HEK293 (cell line): Measurements from ENCODE around the gene CCNB1IP1.

Experiments
- CTCF ChIA-PET: fragments of 350-600 bp; formaldehyde crosslinking; extraction: SDS; loops from one replicate; lab custom pipeline; 2021; ENCODE audit warnings: antibody characterized with exemption; lab: Yijun Ruan, JAX
- POLR2A ChIA-PET: fragments of 300-600 bp; formaldehyde crosslinking; extraction: SDS; loops from one replicate; lab custom pipeline; 2020; ENCODE audit warnings: antibody characterized with exemption, inconsistent platforms; lab: Yijun Ruan, JAX
- H3K27ac ChIP-seq: fragments of 200-500 bp; sonication (Bioruptor generic); 2 replicates; pipeline ENCODE4 v1.5.1; 2014; ENCODE audit warnings: low read depth, low read length, control low read depth, inconsistent platforms; ENCODE audit errors: extremely low read depth
- H3K36me3 ChIP-seq, 2 experiments: fragments of 200-500 bp in 1 of 2; sonication (Bioruptor generic) in 1 of 2; 1 replicate in 1 of 2; 2 replicates in 1 of 2; pipeline ENCODE4 v1.5.1; 2014 to 2017; ENCODE audit warnings: inconsistent platforms in 2 of 2, low read length in 2 of 2; ENCODE audit not compliant: control insufficient read depth in 2 of 2, insufficient read depth in 1 of 2
- H3K4me1 ChIP-seq: fragments of 200-500 bp; sonication (Bioruptor generic); 2 replicates; pipeline ENCODE4 v1.5.1; 2014; ENCODE audit warnings: mild to moderate bottlenecking, low read length, inconsistent platforms; ENCODE audit not compliant: control insufficient read depth, insufficient read depth
- H3K4me3 ChIP-seq: 2 replicates; pipeline ENCODE4 v1.5.1; 2011; ENCODE audit warnings: low read depth, mild to moderate bottlenecking, control low read depth, low read length, moderate library complexity
- H3K9me3 ChIP-seq: fragments of 200-500 bp; sonication (Bioruptor generic); 2 replicates; pipeline ENCODE4 v1.5.1; 2014; ENCODE audit warnings: low read depth, low read length, inconsistent platforms; ENCODE audit not compliant: control insufficient read depth, insufficient read depth
- GFI1B ChIP-seq: fragments of 450-650 bp; formaldehyde crosslinking; IDR thresholded peaks from 2 replicates; pipeline ENCODE4 v1.5.1; 2016; ENCODE audit warnings: missing biosample characterization, missing genetic modification characterization
- GLI2 ChIP-seq: fragments of 450-650 bp; formaldehyde crosslinking; IDR thresholded peaks from 2 replicates; pipeline ENCODE4; 2017; ENCODE audit warnings: missing biosample characterization, missing genetic modification characterization, low read depth, borderline replicate concordance
- HOXD13 ChIP-seq: sonication (generic); formaldehyde crosslinking; IDR thresholded peaks from 2 replicates; pipeline ENCODE4 v1.8.0; 2022; ENCODE audit warnings: missing genetic modification reagents, borderline replicate concordance
- KLF8 ChIP-seq: fragments of 450-650 bp; formaldehyde crosslinking; IDR thresholded peaks from 2 replicates; pipeline ENCODE4 v1.5.1; 2016; ENCODE audit warnings: missing biosample characterization, missing genetic modification characterization
- OSR2 ChIP-seq: fragments of 450-650 bp; formaldehyde crosslinking; IDR thresholded peaks from 2 replicates; pipeline ENCODE4 v1.5.1; 2016; ENCODE audit warnings: missing biosample characterization, missing genetic modification characterization
- ZFP3 ChIP-seq: fragments of 450-650 bp; formaldehyde crosslinking; IDR thresholded peaks from 2 replicates; pipeline ENCODE4 v1.5.1; 2016; ENCODE audit warnings: low read depth, missing biosample characterization, missing genetic modification characterization
- ZNF433 ChIP-seq: fragments of 450-650 bp; formaldehyde crosslinking; IDR thresholded peaks from 2 replicates; pipeline ENCODE4 v1.5.1; 2016; ENCODE audit warnings: missing biosample characterization, missing genetic modification characterization, low read depth
- ZNF548 ChIP-seq: fragments of 450-650 bp; formaldehyde crosslinking; IDR thresholded peaks from 2 replicates; pipeline ENCODE4 v1.5.1; 2016; ENCODE audit warnings: missing biosample characterization, missing genetic modification characterization
- ZNF626 ChIP-seq: fragments of 450-650 bp; sonication (Bioruptor Pico); formaldehyde crosslinking; IDR thresholded peaks from 2 replicates; pipeline ENCODE4 v1.5.1; 2018; ENCODE audit warnings: missing biosample characterization, missing genetic modification characterization, inconsistent platforms
- ZNF837 ChIP-seq: fragments of 450-650 bp; formaldehyde crosslinking; IDR thresholded peaks from 2 replicates; pipeline ENCODE4 v1.5.1; 2016; ENCODE audit warnings: missing biosample characterization, missing genetic modification characterization
- TF ChIP-seq, protein P1 (sequence below): fragments of 450-650 bp; formaldehyde crosslinking; IDR thresholded peaks from 2 replicates; pipeline ENCODE4 v1.5.1; 2016; ENCODE audit warnings: missing biosample characterization, missing genetic modification characterization
- TF ChIP-seq, protein P2 (sequence below): fragments of 450-650 bp; formaldehyde crosslinking; conservative IDR thresholded peaks from 2 replicates; pipeline ENCODE4 v1.5.1; 2016; ENCODE audit warnings: low read depth, missing biosample characterization, missing genetic modification characterization
- TF ChIP-seq, protein P3 (sequence below): fragments of 450-650 bp; formaldehyde crosslinking; IDR thresholded peaks from 2 replicates; pipeline ENCODE4 v1.5.1; 2016; ENCODE audit warnings: missing biosample characterization, missing genetic modification characterization
- TF ChIP-seq, protein P4 (sequence below): fragments of 450-650 bp; formaldehyde crosslinking; IDR thresholded peaks from 2 replicates; pipeline ENCODE4 v1.5.1; 2016; ENCODE audit warnings: missing biosample characterization, missing genetic modification characterization
- TF ChIP-seq, protein P5 (sequence below): fragments of 450-650 bp; formaldehyde crosslinking; optimal IDR thresholded peaks from 2 replicates; pipeline ENCODE3; 2016; ENCODE audit warnings: missing biosample characterization, mild to moderate bottlenecking, missing genetic modification characterization

CCNB1IP1 gene

DNA sequence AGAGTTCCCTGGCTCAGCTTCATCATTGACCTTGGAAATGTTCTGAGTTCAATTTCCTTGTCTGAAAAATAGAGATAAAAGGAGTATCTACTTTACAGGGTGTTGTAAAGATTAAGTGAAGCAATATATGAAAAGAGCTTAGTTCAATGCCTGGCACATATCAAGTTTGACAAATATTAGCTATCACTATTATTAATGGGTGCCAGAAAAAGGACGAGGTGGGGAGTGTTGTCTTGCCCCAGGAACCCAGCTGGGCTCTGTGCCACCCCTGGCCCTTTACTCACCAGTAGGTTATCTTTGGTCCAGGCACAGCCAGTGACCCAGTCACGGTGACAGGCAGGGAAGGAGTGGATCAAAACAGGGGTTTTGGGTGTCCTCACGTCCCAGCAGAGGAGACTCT lies 42.4 kb upstream of the CCNB1IP1 start:
- CTCF ChIA-PET: interaction anchor here (1.3 kb wide), 1 partner anchor 48 kb away, joined by 4 read pairs; no protein-coding TSS in a partner anchor
- POLR2A ChIA-PET: interaction anchor here (0.7 kb wide), 1 partner anchor 56 kb away, joined by 3 read pairs; no protein-coding TSS in a partner anchor
- H3K27ac ChIP-seq: no peak overlapping the region
- no peak overlapping the region for H3K4me3 ChIP-seq
- H3K4me1 ChIP-seq: no peaks in the 10 kb centered on the region
- no peaks in the 10 kb centered on the region for H3K9me3 ChIP-seq
- peaks cover 8 to 88% of the 10 kb centered on the region in 2 experiments for H3K36me3 ChIP-seq
- TF ChIP-seq OSR2 (tag by site-specific recombination) (no peak), GFI1B (tag by site-specific recombination) (no peak), ZNF433 (tag by site-specific recombination) (no peak), HOXD13 (CRISPR knock-in tag) (no peak), ZNF548 (no peak), ZNF626 (tag by site-specific recombination) (no peak), ZNF837 (tag by site-specific recombination) (no peak), ZFP3 (no peak), GLI2 (tag by site-specific recombination) (no peak), KLF8 (tag by site-specific recombination) (no peak)
- TF ChIP-seq, protein P1, sequence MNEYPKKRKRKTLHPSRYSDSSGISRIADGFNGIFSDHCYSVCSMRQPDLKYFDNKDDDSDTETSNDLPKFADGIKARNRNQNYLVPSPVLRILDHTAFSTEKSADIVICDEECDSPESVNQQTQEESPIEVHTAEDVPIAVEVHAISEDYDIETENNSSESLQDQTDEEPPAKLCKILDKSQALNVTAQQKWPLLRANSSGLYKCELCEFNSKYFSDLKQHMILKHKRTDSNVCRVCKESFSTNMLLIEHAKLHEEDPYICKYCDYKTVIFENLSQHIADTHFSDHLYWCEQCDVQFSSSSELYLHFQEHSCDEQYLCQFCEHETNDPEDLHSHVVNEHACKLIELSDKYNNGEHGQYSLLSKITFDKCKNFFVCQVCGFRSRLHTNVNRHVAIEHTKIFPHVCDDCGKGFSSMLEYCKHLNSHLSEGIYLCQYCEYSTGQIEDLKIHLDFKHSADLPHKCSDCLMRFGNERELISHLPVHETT (tag by site-specific recombination): no peak
- TF ChIP-seq, protein P2, sequence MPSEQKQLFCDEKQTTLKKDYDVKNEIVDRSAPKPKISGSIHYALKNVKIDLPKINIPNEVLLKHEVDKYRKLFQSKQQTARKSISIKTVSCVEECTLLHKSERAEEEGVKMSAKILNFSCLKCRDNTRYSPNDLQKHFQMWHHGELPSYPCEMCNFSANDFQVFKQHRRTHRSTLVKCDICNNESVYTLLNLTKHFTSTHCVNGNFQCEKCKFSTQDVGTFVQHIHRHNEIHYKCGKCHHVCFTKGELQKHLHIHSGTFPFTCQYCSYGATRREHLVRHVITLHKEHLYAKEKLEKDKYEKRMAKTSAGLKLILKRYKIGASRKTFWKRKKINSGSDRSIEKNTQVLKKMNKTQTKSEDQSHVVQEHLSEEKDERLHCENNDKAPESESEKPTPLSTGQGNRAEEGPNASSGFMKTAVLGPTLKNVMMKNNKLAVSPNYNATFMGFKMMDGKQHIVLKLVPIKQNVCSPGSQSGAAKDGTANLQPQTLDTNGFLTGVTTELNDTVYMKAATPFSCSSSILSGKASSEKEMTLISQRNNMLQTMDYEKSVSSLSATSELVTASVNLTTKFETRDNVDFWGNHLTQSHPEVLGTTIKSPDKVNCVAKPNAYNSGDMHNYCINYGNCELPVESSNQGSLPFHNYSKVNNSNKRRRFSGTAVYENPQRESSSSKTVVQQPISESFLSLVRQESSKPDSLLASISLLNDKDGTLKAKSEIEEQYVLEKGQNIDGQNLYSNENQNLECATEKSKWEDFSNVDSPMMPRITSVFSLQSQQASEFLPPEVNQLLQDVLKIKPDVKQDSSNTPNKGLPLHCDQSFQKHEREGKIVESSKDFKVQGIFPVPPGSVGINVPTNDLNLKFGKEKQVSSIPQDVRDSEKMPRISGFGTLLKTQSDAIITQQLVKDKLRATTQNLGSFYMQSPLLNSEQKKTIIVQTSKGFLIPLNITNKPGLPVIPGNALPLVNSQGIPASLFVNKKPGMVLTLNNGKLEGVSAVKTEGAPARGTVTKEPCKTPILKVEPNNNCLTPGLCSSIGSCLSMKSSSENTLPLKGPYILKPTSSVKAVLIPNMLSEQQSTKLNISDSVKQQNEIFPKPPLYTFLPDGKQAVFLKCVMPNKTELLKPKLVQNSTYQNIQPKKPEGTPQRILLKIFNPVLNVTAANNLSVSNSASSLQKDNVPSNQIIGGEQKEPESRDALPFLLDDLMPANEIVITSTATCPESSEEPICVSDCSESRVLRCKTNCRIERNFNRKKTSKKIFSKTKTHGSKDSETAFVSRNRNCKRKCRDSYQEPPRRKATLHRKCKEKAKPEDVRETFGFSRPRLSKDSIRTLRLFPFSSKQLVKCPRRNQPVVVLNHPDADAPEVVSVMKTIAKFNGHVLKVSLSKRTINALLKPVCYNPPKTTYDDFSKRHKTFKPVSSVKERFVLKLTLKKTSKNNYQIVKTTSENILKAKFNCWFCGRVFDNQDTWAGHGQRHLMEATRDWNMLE (tag by site-specific recombination): no peak
- TF ChIP-seq, protein P3, sequence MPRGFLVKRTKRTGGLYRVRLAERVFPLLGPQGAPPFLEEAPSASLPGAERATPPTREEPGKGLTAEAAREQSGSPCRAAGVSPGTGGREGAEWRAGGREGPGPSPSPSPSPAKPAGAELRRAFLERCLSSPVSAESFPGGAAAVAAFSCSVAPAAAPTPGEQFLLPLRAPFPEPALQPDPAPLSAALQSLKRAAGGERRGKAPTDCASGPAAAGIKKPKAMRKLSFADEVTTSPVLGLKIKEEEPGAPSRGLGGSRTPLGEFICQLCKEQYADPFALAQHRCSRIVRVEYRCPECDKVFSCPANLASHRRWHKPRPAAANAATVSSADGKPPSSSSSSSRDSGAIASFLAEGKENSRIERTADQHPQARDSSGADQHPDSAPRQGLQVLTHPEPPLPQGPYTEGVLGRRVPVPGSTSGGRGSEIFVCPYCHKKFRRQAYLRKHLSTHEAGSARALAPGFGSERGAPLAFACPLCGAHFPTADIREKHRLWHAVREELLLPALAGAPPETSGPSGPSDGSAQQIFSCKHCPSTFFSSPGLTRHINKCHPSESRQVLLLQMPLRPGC (tag by site-specific recombination): no peak
- TF ChIP-seq, protein P4, sequence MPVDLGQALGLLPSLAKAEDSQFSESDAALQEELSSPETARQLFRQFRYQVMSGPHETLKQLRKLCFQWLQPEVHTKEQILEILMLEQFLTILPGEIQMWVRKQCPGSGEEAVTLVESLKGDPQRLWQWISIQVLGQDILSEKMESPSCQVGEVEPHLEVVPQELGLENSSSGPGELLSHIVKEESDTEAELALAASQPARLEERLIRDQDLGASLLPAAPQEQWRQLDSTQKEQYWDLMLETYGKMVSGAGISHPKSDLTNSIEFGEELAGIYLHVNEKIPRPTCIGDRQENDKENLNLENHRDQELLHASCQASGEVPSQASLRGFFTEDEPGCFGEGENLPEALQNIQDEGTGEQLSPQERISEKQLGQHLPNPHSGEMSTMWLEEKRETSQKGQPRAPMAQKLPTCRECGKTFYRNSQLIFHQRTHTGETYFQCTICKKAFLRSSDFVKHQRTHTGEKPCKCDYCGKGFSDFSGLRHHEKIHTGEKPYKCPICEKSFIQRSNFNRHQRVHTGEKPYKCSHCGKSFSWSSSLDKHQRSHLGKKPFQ (tag by site-specific recombination): no peak
- TF ChIP-seq, protein P5, sequence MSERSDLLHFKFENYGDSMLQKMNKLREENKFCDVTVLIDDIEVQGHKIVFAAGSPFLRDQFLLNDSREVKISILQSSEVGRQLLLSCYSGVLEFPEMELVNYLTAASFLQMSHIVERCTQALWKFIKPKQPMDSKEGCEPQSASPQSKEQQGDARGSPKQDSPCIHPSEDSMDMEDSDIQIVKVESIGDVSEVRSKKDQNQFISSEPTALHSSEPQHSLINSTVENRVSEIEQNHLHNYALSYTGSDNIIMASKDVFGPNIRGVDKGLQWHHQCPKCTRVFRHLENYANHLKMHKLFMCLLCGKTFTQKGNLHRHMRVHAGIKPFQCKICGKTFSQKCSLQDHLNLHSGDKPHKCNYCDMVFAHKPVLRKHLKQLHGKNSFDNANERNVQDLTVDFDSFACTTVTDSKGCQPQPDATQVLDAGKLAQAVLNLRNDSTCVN: no peak
